ENCODE data around the gene NR5A1.

The NR5A1 gene

DNA sequence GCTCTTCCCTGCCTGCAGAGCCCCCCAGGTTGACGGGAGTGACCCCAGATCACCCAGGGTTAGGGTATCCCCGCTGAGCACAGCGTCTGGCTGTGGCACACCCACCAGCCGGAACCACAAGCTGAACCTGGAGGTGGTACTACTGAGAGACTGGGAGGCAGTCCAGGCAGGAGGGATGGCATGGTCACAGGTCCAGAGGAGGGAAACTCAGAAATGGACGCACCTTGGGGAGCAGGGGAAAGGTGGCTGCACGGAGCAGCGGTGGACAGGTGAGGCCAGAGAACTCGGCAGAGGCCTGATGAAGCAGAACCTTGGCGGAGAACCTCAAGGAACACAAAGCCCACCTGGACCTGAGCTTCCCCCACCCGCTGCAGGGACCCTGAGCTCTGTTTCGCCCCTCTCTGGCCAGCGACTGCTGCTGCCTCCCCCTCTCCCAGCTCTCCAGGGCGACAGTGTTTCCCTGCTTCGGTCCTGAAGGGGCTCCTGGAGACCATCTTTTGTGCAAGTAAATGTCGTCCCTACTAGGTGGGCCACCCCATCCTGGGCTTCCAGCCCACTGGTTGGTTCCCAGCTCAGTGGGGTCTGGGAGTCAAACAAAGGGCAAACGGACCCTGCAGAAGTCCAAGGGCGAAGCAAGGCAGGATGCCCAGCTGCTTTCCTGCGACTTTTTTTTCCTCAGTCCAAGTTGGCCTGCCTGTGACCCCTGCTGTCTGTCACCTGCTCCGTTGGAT, 56.1 kb downstream of the NR5A1 start:
- no peak overlapping the region for H3K27ac ChIP-seq (ENCODE audit: extremely low read depth, low read depth, low read length)
- POLR2A ChIA-PET, result no interaction called here
- H3K9me3 ChIP-seq (ENCODE audit: control insufficient read depth, insufficient read depth, low read depth, low read length), result no peaks in the 10 kb centered on the region
- CTCF ChIA-PET, result interaction anchor here (0.6 to 3.4 kb wide), 3 partner anchors 11 to 411 kb away, joined by 3 to 14 read pairs (median 3); no protein-coding TSS in a partner anchor
- no peaks in the 10 kb centered on the region; the same call in 1 of the 2 replicates for H3K4me1 ChIP-seq (ENCODE audit: control insufficient read depth, insufficient read depth, low read length)
- H3K36me3 ChIP-seq (ENCODE audit: control insufficient read depth in 2 of 2, insufficient read depth in 1 of 2, low read length in 2 of 2), result no peaks in the 10 kb centered on the region
- no peak for TF ChIP-seq ZNF19 (tag by site-specific recombination; IDR thresholded peaks at IDR 0.05; ENCODE audit: low read depth)
- no peak for TF ChIP-seq OVOL3 (tag by site-specific recombination; IDR thresholded peaks at IDR 0.05)
- TF ChIP-seq ZNF16 (tag by site-specific recombination; IDR thresholded peaks at IDR 0.05; ENCODE audit: low read depth), result no peak
- no peak for TF ChIP-seq ZNF37A (tag by site-specific recombination; IDR thresholded peaks at IDR 0.05)
- TF ChIP-seq ZIC2 (tag by site-specific recombination; IDR thresholded peaks at IDR 0.05), result no peak
- TF ChIP-seq ZNF132 (tag by site-specific recombination; IDR thresholded peaks at IDR 0.05; ENCODE audit: borderline replicate concordance), result no peak
- TF ChIP-seq ZNF585B (tag by site-specific recombination; IDR thresholded peaks at IDR 0.05), result no peak
- no peak for TF ChIP-seq ZNF335 (tag by site-specific recombination; conservative IDR thresholded peaks at IDR 0.05)
- no peak for TF ChIP-seq ZEB2 (tag by site-specific recombination; IDR thresholded peaks at IDR 0.05)
- TF ChIP-seq ZNF157 (tag by site-specific recombination; IDR thresholded peaks at IDR 0.05), result no peak
- no peak for TF ChIP-seq ZFP69B (tag by site-specific recombination; IDR thresholded peaks at IDR 0.05)
- no peak for TF ChIP-seq MZF1 (tag by site-specific recombination; IDR thresholded peaks at IDR 0.05; ENCODE audit: borderline replicate concordance)
- TF ChIP-seq, protein P1, sequence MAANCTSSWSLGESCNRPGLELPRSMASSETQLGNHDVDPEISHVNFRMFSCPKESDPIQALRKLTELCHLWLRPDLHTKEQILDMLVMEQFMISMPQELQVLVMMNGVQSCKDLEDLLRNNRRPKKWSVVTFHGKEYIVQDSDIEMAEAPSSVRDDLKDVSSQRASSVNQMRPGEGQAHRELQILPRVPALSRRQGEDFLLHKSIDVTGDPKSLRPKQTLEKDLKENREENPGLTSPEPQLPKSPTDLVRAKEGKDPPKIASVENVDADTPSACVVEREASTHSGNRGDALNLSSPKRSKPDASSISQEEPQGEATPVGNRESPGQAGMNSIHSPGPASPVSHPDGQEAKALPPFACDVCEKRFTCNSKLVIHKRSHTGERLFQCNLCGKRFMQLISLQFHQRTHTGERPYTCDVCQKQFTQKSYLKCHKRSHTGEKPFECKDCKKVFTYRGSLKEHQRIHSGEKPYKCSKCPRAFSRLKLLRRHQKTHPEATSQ (tag by site-specific recombination; IDR thresholded peaks at IDR 0.05), result no peak
- no peak for TF ChIP-seq ZNF670 (tag by site-specific recombination; IDR thresholded peaks at IDR 0.05; ENCODE audit: low read depth)
- no peak for TF ChIP-seq BCL11A (tag by site-specific recombination; IDR thresholded peaks at IDR 0.05; ENCODE audit: low read depth)
- no peak overlapping the region for H3K4me3 ChIP-seq (ENCODE audit: low read depth, low read length)

DNA sequence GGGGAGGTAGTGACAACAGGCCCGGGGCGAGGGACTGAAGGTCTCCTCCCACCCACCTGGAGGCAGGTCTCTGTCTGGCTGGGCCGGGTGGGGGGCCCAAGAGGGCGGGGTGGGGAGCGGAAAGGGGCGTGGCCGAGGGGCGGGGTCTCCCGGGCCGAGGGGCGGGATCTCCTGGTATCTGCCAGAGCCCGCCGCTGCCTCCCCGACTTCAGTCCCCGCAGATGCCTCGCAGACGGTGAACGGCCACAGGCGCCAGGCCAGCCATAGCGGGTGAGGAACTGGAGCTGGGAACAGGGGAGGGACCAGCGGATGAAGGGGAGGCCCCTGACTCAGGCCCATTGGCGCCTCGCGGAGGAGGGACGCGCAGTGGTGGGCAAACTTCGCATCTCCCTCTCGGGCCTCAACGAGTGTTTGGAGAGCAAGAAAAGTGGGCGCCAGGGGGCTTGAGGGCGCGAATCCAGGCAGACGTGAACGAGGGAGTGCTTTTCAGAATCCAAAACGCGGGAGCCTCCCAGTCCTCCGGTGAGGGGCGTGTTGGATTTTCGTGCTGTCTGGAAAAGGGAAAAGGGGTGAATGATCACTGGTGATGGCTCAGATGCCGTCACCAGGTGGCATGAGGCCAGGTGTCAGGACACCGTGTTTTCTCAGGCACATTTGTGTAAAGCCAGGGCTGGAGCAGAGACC, 56.8 kb downstream of the NR5A1 start, which contains the start of gene ADGRD2:
Gene ADGRD2, plus strand, starts transcription at position 211 of the 684 bp plus-strand sequence. CDS start 1,216 bp downstream, outside the sequence.
- no peaks in the 10 kb centered on the region for H3K9me3 ChIP-seq (ENCODE audit: control insufficient read depth, insufficient read depth, low read depth, low read length)
- H3K27ac ChIP-seq (ENCODE audit: extremely low read depth, low read depth, low read length), result no peak within 1 kb of the TSS
- no peaks in the 10 kb centered on the region for H3K36me3 ChIP-seq (ENCODE audit: control insufficient read depth in 2 of 2, insufficient read depth in 1 of 2, low read length in 2 of 2)
- ChIA-PET CTCF (interaction anchor here (3.4 kb wide), 1 partner anchor 32 kb away, joined by 14 read pairs; no protein-coding TSS in a partner anchor), POLR2A (no interaction called here)
- no peaks in the 10 kb centered on the region; the same call in 1 of the 2 replicates for H3K4me1 ChIP-seq (ENCODE audit: control insufficient read depth, insufficient read depth, low read length)
- no peak within 1 kb of the TSS; the same call in 1 of the 2 replicates for H3K4me3 ChIP-seq (ENCODE audit: low read depth, low read length)
- TF ChIP-seq MZF1 (tag by site-specific recombination; IDR thresholded peaks at IDR 0.05; ENCODE audit: borderline replicate concordance), result no peak
- TF ChIP-seq SP3 (tag by site-specific recombination; IDR thresholded peaks at IDR 0.05), result peak; percentile 52; the same call in 1 of the 2 replicates
- no peak for TF ChIP-seq ZNF292 (tag by site-specific recombination; IDR thresholded peaks at IDR 0.05; ENCODE audit: borderline replicate concordance, low read depth)
- no peak for TF ChIP-seq ZNF146 (tag by site-specific recombination; IDR thresholded peaks at IDR 0.05)
- peak; percentile 33; the same call in 1 of the 2 replicates for TF ChIP-seq GLIS2 (tag by site-specific recombination; IDR thresholded peaks at IDR 0.05)
- TF ChIP-seq WT1 (tag by site-specific recombination; IDR thresholded peaks at IDR 0.05), result 0 out of 2 replicates have a peak, but pooled peaks have one; percentile 25
- TF ChIP-seq ZNF747 (tag by site-specific recombination; IDR thresholded peaks at IDR 0.05), result no peak
- no peak for TF ChIP-seq ZNF16 (tag by site-specific recombination; IDR thresholded peaks at IDR 0.05; ENCODE audit: low read depth)
- TF ChIP-seq, protein P2, sequence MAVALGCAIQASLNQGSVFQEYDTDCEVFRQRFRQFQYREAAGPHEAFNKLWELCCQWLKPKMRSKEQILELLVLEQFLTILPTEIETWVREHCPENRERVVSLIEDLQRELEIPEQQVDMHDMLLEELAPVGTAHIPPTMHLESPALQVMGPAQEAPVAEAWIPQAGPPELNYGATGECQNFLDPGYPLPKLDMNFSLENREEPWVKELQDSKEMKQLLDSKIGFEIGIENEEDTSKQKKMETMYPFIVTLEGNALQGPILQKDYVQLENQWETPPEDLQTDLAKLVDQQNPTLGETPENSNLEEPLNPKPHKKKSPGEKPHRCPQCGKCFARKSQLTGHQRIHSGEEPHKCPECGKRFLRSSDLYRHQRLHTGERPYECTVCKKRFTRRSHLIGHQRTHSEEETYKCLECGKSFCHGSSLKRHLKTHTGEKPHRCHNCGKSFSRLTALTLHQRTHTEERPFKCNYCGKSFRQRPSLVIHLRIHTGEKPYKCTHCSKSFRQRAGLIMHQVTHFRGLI (tag by site-specific recombination; IDR thresholded peaks at IDR 0.05), result no peak
- TF ChIP-seq, protein P3, sequence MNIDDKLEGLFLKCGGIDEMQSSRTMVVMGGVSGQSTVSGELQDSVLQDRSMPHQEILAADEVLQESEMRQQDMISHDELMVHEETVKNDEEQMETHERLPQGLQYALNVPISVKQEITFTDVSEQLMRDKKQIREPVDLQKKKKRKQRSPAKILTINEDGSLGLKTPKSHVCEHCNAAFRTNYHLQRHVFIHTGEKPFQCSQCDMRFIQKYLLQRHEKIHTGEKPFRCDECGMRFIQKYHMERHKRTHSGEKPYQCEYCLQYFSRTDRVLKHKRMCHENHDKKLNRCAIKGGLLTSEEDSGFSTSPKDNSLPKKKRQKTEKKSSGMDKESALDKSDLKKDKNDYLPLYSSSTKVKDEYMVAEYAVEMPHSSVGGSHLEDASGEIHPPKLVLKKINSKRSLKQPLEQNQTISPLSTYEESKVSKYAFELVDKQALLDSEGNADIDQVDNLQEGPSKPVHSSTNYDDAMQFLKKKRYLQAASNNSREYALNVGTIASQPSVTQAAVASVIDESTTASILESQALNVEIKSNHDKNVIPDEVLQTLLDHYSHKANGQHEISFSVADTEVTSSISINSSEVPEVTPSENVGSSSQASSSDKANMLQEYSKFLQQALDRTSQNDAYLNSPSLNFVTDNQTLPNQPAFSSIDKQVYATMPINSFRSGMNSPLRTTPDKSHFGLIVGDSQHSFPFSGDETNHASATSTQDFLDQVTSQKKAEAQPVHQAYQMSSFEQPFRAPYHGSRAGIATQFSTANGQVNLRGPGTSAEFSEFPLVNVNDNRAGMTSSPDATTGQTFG (tag by site-specific recombination; IDR thresholded peaks at IDR 0.05; ENCODE audit: borderline replicate concordance), result no peak
- TF ChIP-seq ZNF133 (tag by site-specific recombination; IDR thresholded peaks at IDR 0.05), result no peak
- no peak for TF ChIP-seq ZNF19 (tag by site-specific recombination; IDR thresholded peaks at IDR 0.05; ENCODE audit: low read depth)
- no peak for TF ChIP-seq REPIN1 (tag by site-specific recombination; IDR thresholded peaks at IDR 0.05; ENCODE audit: low read depth)
- peak; percentile 24; the same call in 1 of the 2 replicates for TF ChIP-seq ZNF629 (tag by site-specific recombination; IDR thresholded peaks at IDR 0.05)
- no peak for TF ChIP-seq ZNF843 (tag by site-specific recombination; IDR thresholded peaks at IDR 0.05)
- TF ChIP-seq ZNF558 (tag by site-specific recombination; IDR thresholded peaks at IDR 0.05), result no peak
- TF ChIP-seq RBAK (tag by site-specific recombination; IDR thresholded peaks at IDR 0.05), result no peak
